ENCODE results near the gene PRKAR2A. TPM values are rescaled to one million over a fixed set of nuclear protein-coding genes. Genes with fewer than 3 reads are reported as not detected.

PRKAR2A gene
- total and polyA plus RNA-seq, 10 of the 15 experiments (the other 5 are each of a cell fraction or from before 2014, with no cell fraction given), result 9.8 to 46.2 (median 13.2) TPM

DNA sequence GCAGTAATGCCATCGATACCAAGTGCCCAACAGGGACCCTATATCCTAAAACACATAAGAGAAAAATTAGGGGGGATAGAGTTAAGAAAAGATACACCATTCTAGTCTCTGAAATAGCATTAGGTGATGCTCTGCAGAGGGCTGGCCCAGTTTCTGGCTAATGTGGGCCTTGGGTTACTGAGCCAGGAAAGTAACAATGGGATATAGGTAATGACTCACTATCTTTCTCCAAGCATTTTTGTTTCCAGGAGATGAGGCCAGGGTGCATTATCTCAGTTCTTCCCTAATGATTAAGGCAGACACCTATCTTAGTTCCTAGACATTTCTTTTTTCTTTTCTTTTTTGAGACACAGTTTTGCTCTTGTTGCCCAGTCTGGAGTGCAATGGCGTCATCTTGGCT lies 50.0 kb downstream of the PRKAR2A start:
- CTCF ChIA-PET, result no interaction called here

More for the DNA sequence above, 50.0 kb downstream of the PRKAR2A start:
- TF ChIP-seq SREBF2 (IDR thresholded peaks at IDR 0.05; ENCODE audit: low read length) (no peak), NR2C2 (IDR thresholded peaks at IDR 0.05; ENCODE audit: borderline replicate concordance, control insufficient read depth, insufficient read length, low read depth) (no peak), ZNF274 (IDR thresholded peaks at IDR 0.05; ENCODE audit: insufficient read depth, insufficient read length) (no peak), ZNF217 (IDR thresholded peaks at IDR 0.05) (no peak), SP1 (IDR thresholded peaks at IDR 0.05; ENCODE audit: low read depth, low read length) (no peak), NR2F1 (conservative IDR thresholded peaks at IDR 0.05) (no peak), KDM1A (IDR thresholded peaks at IDR 0.05; ENCODE audit: borderline replicate concordance) (no peak), EP300 (IDR thresholded peaks at IDR 0.05; ENCODE audit: borderline replicate concordance in 1 of 2, control insufficient read depth in 1 of 2, low read depth in 2 of 2, low read length in 2 of 2) (no peak), DPF2 (IDR thresholded peaks at IDR 0.05) (no peak), KAT2A (conservative IDR thresholded peaks at IDR 0.05; ENCODE audit: control insufficient read depth, low read depth, low read length) (no peak), BCL11A (IDR thresholded peaks at IDR 0.05; ENCODE audit: low read depth, low read length) (no peak), NR2C1 (IDR thresholded peaks at IDR 0.05) (no peak), NFXL1 (IDR thresholded peaks at IDR 0.05; ENCODE audit: borderline replicate concordance) (no peak), NBN (IDR thresholded peaks at IDR 0.05) (no peak), RBBP5 (conservative IDR thresholded peaks at IDR 0.05) (no peak), CHD4 (IDR thresholded peaks at IDR 0.05) (no peak), CHD2 (IDR thresholded peaks at IDR 0.05; ENCODE audit: borderline replicate concordance, low read depth, low read length) (no peak), KLF5 (IDR thresholded peaks at IDR 0.05; ENCODE audit: partially characterized antibody) (no peak), ZSCAN29 (IDR thresholded peaks at IDR 0.05) (no peak)
- TF ChIP-seq, protein P1, sequence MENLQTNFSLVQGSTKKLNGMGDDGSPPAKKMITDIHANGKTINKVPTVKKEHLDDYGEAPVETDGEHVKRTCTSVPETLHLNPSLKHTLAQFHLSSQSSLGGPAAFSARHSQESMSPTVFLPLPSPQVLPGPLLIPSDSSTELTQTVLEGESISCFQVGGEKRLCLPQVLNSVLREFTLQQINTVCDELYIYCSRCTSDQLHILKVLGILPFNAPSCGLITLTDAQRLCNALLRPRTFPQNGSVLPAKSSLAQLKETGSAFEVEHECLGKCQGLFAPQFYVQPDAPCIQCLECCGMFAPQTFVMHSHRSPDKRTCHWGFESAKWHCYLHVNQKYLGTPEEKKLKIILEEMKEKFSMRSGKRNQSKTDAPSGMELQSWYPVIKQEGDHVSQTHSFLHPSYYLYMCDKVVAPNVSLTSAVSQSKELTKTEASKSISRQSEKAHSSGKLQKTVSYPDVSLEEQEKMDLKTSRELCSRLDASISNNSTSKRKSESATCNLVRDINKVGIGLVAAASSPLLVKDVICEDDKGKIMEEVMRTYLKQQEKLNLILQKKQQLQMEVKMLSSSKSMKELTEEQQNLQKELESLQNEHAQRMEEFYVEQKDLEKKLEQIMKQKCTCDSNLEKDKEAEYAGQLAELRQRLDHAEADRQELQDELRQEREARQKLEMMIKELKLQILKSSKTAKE (IDR thresholded peaks at IDR 0.05; ENCODE audit: low read depth, poor library complexity, severe bottlenecking), result no peak
- DNase-seq (ENCODE audit: low read depth, low spot score) (no peak), ATAC-seq (no peak), FAIRE-seq (no peak)
- H3K9ac ChIP-seq (ENCODE audit: control insufficient read depth, insufficient read depth, low read length), result no peak overlapping the region
- no peaks in the 10 kb centered on the region for H4K20me1 ChIP-seq (ENCODE audit: control insufficient read depth, insufficient read depth)
- H3K4me1 ChIP-seq (ENCODE audit: control insufficient read depth, insufficient read depth, low read length), result no peaks in the 10 kb centered on the region
- H3K9me3 ChIP-seq (replicated peaks; ENCODE audit: control insufficient read depth, insufficient read depth, low read length), result no peaks in the 10 kb centered on the region
- no peak overlapping the region for H3K27ac ChIP-seq (ENCODE audit: control insufficient read depth, insufficient read depth)
- in situ Hi-C loops (cut with MboI), result no loop called here
- H3K27me3 ChIP-seq (replicated peaks in 1 of 2; ENCODE audit: control insufficient read depth in 2 of 2, insufficient read depth in 2 of 2, low read length in 1 of 2), result no peaks in the 10 kb centered on the region
- SMC1A ChIA-PET (ENCODE audit: uncharacterized antibody, unreplicated experiment), result no interaction called here
- no TSS peak for BruUV-seq (replicated peaks)
- intact Hi-C loops (cut with micrococcal nuclease; ENCODE audit: unreplicated experiment), result no loop called here
- H3K79me2 ChIP-seq (ENCODE audit: control insufficient read depth, insufficient read depth, low read length), result no peaks in the 10 kb centered on the region
- H3K4me2 ChIP-seq (ENCODE audit: control insufficient read depth, insufficient read depth), result no peak overlapping the region
- no peak overlapping the region for H3K4me3 ChIP-seq
- RAD21 ChIA-PET (ENCODE audit: unreplicated experiment), result no interaction called here
- H3K36me3 ChIP-seq (ENCODE audit: control insufficient read depth in 2 of 2, insufficient read depth in 2 of 2, low read length in 1 of 2), result no peaks in the 10 kb centered on the region
- WGBS (ENCODE audit: insufficient coverage, insufficient replicate concordance, low lambda C conversion rate, missing lambda C conversion rate), result 98% methylated on average over 2 of the region's 2 CpGs
- POLR2A ChIA-PET, result no interaction called here
- no peak overlapping the region for H2AFZ ChIP-seq (ENCODE audit: control insufficient read depth, low read depth, low read length)
